GM20431 (cell line): ENCODE measurements around the gene SAMD14.

Source experiments
- in situ Hi-C: fragments of 300-500 bp; cut with MseI, MboI; formaldehyde crosslinking; loops from one replicate; pipeline ENCODE4 v1.15.0; 2020; ENCODE audit warnings: low sequenced_read_pairs; ENCODE audit not compliant: unreplicated experiment

Gene SAMD14

GRCh38 chr17:50135316-50136095 is 5.5 kb upstream of the SAMD14 start:
- in situ Hi-C loops, result no loop called here

- in situ Hi-C loops, result no loop called here
These were observed 4.5 kb upstream of the SAMD14 start for GRCh38 chr17:50134206-50135110.

- in situ Hi-C loops, result no loop called here
These were observed 3.8 kb upstream of the SAMD14 start for GRCh38 chr17:50133769-50134099.

GRCh38 chr17:50133028-50133768 is 3.2 kb upstream of the SAMD14 start:
- in situ Hi-C loops, result no loop called here

- in situ Hi-C loops, result no loop called here
These were observed 2.3 kb upstream of the SAMD14 start for GRCh38 chr17:50132104-50132794.

- in situ Hi-C loops, result no loop called here
These were observed 772 bp upstream of the SAMD14 start for GRCh38 chr17:50130559-50131305.

- in situ Hi-C loops, result no loop called here
These were observed 620 bp downstream of the SAMD14 start for GRCh38 chr17:50129353-50129727.

- in situ Hi-C loops, result no loop called here
These were observed 1.3 kb downstream of the SAMD14 start for GRCh38 chr17:50128441-50129352.

GRCh38 chr17:50127697-50128361 is 2.1 kb downstream of the SAMD14 start:
- in situ Hi-C loops, result no loop called here

- in situ Hi-C loops, result no loop called here
These were observed 4.5 kb downstream of the SAMD14 start for GRCh38 chr17:50125420-50125997.

GRCh38 chr17:50123649-50124349 is 6.2 kb downstream of the SAMD14 start:
- in situ Hi-C loops, result no loop called here

- in situ Hi-C loops, result no loop called here
These were observed 7.0 kb downstream of the SAMD14 start for GRCh38 chr17:50122945-50123344.

- in situ Hi-C loops, result no loop called here
These were observed 9.3 kb downstream of the SAMD14 start for GRCh38 chr17:50120475-50121253.

- in situ Hi-C loops, result no loop called here
These were observed 11.1 kb downstream of the SAMD14 start for GRCh38 chr17:50118828-50119218.

- in situ Hi-C loops, result no loop called here
These were observed 11.7 kb downstream of the SAMD14 start for GRCh38 chr17:50118076-50118827.
